Loucy (cell line): ENCODE results near the gene PPP2R5C.

Experiments used
- H2AFZ ChIP-seq: fragments of 200-600 bp; sonication (generic); 2 replicates; pipeline ENCODE4 v1.6.0; 2016; ENCODE audit warnings: antibody characterized with exemption, mild to moderate bottlenecking, low read length, moderate library complexity
- H3F3A ChIP-seq: fragments of 200-600 bp; 2 replicates; pipeline ENCODE4 v1.6.0; 2016; ENCODE audit warnings: antibody characterized with exemption, low read depth, mild to moderate bottlenecking
- H3K27me3 ChIP-seq: fragments of 200-600 bp; sonication (generic); 2 replicates; pipeline ENCODE4 v1.6.1; 2014; ENCODE audit warnings: low read length, mild to moderate bottlenecking; ENCODE audit not compliant: insufficient read depth, poor library complexity, severe bottlenecking
- H3K36me3 ChIP-seq: fragments of 200-600 bp; sonication (generic); 2 replicates; pipeline ENCODE4 v1.6.1; 2016; ENCODE audit warnings: low read length; ENCODE audit not compliant: insufficient read depth
- H3K4me1 ChIP-seq: fragments of 200-600 bp; sonication (generic); 2 replicates; pipeline ENCODE4 v1.5.1; 2014; ENCODE audit warnings: low read length, mild to moderate bottlenecking; ENCODE audit not compliant: insufficient read depth, poor library complexity, severe bottlenecking
- H3K4me2 ChIP-seq: fragments of 200-600 bp; sonication (generic); 2 replicates; pipeline ENCODE4 v1.6.0; 2014; ENCODE audit warnings: antibody characterized with exemption, low read length, low read depth, mild to moderate bottlenecking; ENCODE audit not compliant: poor library complexity, severe bottlenecking
- H3K4me3 ChIP-seq: fragments of 200-600 bp; sonication (generic); 2 replicates; pipeline ENCODE4 v1.5.1; 2014; ENCODE audit warnings: low read length, mild to moderate bottlenecking, mixed read lengths; ENCODE audit not compliant: poor library complexity, severe bottlenecking
- H3K79me2 ChIP-seq: fragments of 200-600 bp; sonication (generic); 2 replicates; pipeline ENCODE4 v1.6.1; 2014; ENCODE audit warnings: low read length; ENCODE audit not compliant: insufficient read depth
- H3K9ac ChIP-seq: fragments of 200-600 bp; sonication (generic); 2 replicates; pipeline ENCODE4 v1.6.0; 2014; ENCODE audit warnings: mild to moderate bottlenecking, low read depth, low read length, moderate library complexity; ENCODE audit not compliant: poor library complexity, severe bottlenecking
- H3K9me2 ChIP-seq: fragments of 200-600 bp; sonication (generic); replicated peaks from 2 replicates; pipeline ENCODE4 v1.6.1; 2016; ENCODE audit warnings: low read depth, low read length, mixed read lengths
- H3K9me3 ChIP-seq: fragments of 200-600 bp; sonication (generic); 2 replicates; pipeline ENCODE4 v1.6.1; 2014; ENCODE audit warnings: mild to moderate bottlenecking, antibody characterized with exemption, low read length, low read depth; ENCODE audit not compliant: insufficient read depth
- H4K20me1 ChIP-seq: fragments of 200-600 bp; sonication (generic); 2 replicates; pipeline ENCODE4 v1.6.0; 2014; ENCODE audit warnings: antibody characterized with exemption, low read length, mild to moderate bottlenecking; ENCODE audit not compliant: insufficient read depth, poor library complexity, severe bottlenecking
- EZH2phosphoT487 ChIP-seq: fragments of 200-600 bp; IDR thresholded peaks from 2 replicates; pipeline ENCODE4 v1.6.1; 2018; ENCODE audit warnings: antibody characterized with exemption, mild to moderate bottlenecking, moderate library complexity, borderline replicate concordance
- TF ChIP-seq, protein P1 (sequence below): fragments of 200-600 bp; sonication (generic); conservative IDR thresholded peaks from 2 replicates; pipeline ENCODE4 v1.5.1; 2014; ENCODE audit warnings: mild to moderate bottlenecking, antibody characterized with exemption, low read length

PPP2R5C gene

DNA sequence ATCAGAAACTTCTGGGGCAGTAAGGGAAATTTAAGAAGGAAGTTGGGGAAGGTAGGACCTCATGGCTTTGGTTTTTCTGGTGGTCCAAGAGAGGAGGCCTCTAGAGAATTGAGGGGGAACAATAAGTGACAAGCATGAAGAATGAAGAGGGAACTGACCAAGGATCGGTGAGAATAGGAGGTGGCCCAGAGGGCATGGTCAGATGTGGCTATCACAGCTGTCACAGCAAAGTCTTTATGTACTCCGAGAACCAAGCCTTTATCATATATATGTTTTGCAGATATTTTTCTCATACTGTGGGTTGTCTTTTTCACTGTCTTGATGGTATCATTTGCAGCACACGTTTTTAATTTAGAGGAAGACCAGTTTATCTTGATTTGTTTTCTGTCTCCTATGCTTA is 64.3 kb downstream of the PPP2R5C start:
- Histone ChIP-seq H3K27me3 (no peaks in the 10 kb centered on the region), H3K9ac (no peak overlapping the region), H3F3A (no peaks in the 10 kb centered on the region), H3K9me3 (no peaks in the 10 kb centered on the region), H3K4me2 (peak overlapping the region; percentile 19), H3K36me3 (peaks cover 33% of the 10 kb centered on the region; the same call in 1 of the 2 replicates), H2AFZ (no peak overlapping the region), H4K20me1 (peaks cover 81% of the 10 kb centered on the region), H3K79me2 (peaks cover 98% of the 10 kb centered on the region), H3K4me1 (peaks cover 43% of the 10 kb centered on the region), H3K4me3 (no peak overlapping the region), H3K9me2 (no peaks in the 10 kb centered on the region)
- TF ChIP-seq EZH2phosphoT487 = no peak
- TF ChIP-seq, protein P1, sequence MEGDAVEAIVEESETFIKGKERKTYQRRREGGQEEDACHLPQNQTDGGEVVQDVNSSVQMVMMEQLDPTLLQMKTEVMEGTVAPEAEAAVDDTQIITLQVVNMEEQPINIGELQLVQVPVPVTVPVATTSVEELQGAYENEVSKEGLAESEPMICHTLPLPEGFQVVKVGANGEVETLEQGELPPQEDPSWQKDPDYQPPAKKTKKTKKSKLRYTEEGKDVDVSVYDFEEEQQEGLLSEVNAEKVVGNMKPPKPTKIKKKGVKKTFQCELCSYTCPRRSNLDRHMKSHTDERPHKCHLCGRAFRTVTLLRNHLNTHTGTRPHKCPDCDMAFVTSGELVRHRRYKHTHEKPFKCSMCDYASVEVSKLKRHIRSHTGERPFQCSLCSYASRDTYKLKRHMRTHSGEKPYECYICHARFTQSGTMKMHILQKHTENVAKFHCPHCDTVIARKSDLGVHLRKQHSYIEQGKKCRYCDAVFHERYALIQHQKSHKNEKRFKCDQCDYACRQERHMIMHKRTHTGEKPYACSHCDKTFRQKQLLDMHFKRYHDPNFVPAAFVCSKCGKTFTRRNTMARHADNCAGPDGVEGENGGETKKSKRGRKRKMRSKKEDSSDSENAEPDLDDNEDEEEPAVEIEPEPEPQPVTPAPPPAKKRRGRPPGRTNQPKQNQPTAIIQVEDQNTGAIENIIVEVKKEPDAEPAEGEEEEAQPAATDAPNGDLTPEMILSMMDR = no peak

DNA sequence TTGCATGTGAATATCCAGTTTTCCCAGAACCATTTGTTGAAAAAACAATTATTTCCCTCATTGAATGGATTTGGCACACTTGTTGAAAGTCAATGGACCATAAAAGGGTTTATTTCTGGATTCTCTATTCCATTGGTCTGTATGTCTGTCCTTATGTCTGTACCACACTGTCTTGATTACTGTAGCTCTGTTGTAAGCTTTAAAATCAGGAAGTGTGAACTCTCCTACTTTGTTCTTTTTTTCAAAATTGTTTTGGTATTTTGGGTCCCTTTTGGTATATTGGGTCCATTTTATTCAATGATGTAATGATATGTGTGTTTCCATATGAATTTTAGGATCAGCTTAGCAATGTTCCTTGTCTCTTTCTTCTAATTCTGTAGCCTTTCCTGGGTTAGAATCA is 64.8 kb downstream of the PPP2R5C start:
- TF ChIP-seq, protein P1 = no peak
- no peak for TF ChIP-seq EZH2phosphoT487
- H3K36me3 ChIP-seq = peaks cover 36% of the 10 kb centered on the region; the same call in 1 of the 2 replicates
- H3F3A ChIP-seq = no peaks in the 10 kb centered on the region
- H3K4me2 ChIP-seq = peak overlapping the region; percentile 19
- peaks cover 43% of the 10 kb centered on the region for H3K4me1 ChIP-seq
- peaks cover 87% of the 10 kb centered on the region for H4K20me1 ChIP-seq
- H3K79me2 ChIP-seq = peaks cover 100% of the 10 kb centered on the region
- no peak overlapping the region for H3K4me3 ChIP-seq
- H3K9me2 ChIP-seq = no peaks in the 10 kb centered on the region
- no peaks in the 10 kb centered on the region for H3K27me3 ChIP-seq
- no peak overlapping the region for H2AFZ ChIP-seq
- H3K9ac ChIP-seq = no peak overlapping the region
- H3K9me3 ChIP-seq = no peaks in the 10 kb centered on the region

DNA sequence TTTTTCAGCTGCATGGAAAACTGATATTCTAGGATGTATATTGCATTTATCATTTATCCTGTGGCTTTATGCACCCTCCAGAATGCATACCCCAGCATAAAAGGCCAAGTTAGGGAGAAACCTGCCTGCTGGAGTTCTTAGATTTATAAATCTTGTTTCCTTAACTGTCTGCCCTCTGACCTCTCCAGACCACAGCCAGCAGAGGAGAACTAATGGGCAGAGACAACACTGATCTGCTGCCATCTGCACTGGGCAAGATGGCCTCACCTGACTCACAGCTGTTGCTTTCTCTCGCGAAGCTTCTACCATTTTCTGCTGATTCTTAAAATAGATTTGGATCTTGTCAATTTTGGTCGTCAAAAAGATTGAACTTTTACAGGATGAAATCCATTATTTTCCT is 65.8 kb downstream of the PPP2R5C start:
- H3K79me2 ChIP-seq = peaks cover 100% of the 10 kb centered on the region
- peaks cover 36% of the 10 kb centered on the region; the same call in 1 of the 2 replicates for H3K36me3 ChIP-seq

More for the DNA sequence above, 65.8 kb downstream of the PPP2R5C start:
- Histone ChIP-seq H3K4me2 (no peak overlapping the region), H3K9me2 (no peaks in the 10 kb centered on the region), H3K27me3 (no peaks in the 10 kb centered on the region), H3F3A (no peaks in the 10 kb centered on the region), H2AFZ (no peak overlapping the region), H4K20me1 (peaks cover 90% of the 10 kb centered on the region), H3K9me3 (no peaks in the 10 kb centered on the region), H3K9ac (no peak overlapping the region), H3K4me3 (no peak overlapping the region), H3K4me1 (peaks cover 40% of the 10 kb centered on the region)
- TF ChIP-seq, protein P1 = no peak
- no peak for TF ChIP-seq EZH2phosphoT487
